Measurements from ENCODE around the gene KLHL28.

GRCh38 chr14:44959538-44959937 is 2.2 kb downstream of the KLHL28 start:
- no peak for TF ChIP-seq CTCF (IDR thresholded peaks at IDR 0.05; ENCODE audit: insufficient read depth, low read length, poor library complexity, severe bottlenecking)
- TF ChIP-seq EZH2phosphoT487 (conservative IDR thresholded peaks at IDR 0.05; ENCODE audit: low read length), result no peak
